Prostate gland (tissue), 2 donors: ENCODE data around the gene CLDND1. TPM values are rescaled to one million over a fixed set of nuclear protein-coding genes. Genes with fewer than 3 reads are reported as not detected.

Source experiments
- DNase-seq: peaks from one replicate; pipeline ENCODE4 v3.0.0-alpha.2; 2019; ENCODE audit warnings: low spot score
- H3K27ac ChIP-seq, 2 donors: fragments of 200-600 bp; sonication (generic); 2 replicates each; pipeline ENCODE4 v1.5.1; 2017 to 2019
- H3K27me3 ChIP-seq: fragments of 200-600 bp; sonication (generic); replicated peaks from 2 replicates; pipeline ENCODE4 v1.5.1; 2019; ENCODE audit not compliant: insufficient read depth
- H3K36me3 ChIP-seq, 2 donors: fragments of 200-600 bp; sonication (generic); 1 replicate in 1 of 2; 2 replicates in 1 of 2; pipeline versions ENCODE4 v1.5.1 to v1.8.1; 2017 to 2019
- H3K4me1 ChIP-seq: fragments of 200-600 bp; sonication (generic); replicated peaks from 2 replicates; pipeline ENCODE4 v1.5.1; 2019
- H3K4me3 ChIP-seq, 2 donors: fragments of 200-600 bp; sonication (generic); 2 replicates each; pipeline ENCODE4 v1.5.1; 2017 to 2019
- H3K9me3 ChIP-seq: fragments of 200-600 bp; sonication (generic); 2 replicates; pipeline ENCODE4 v1.5.1; 2017
- CTCF ChIP-seq, 4 experiments: fragments of 200-600 bp in 2 of 4; fragments of 450-650 bp in 2 of 4; sonication (generic) in 2 of 4; IDR thresholded peaks; 1 replicate in 3 of 4; 2 replicates in 1 of 4; pipeline ENCODE4 v1.5.1; 2016 to 2019; ENCODE audit warnings: antibody characterized with exemption in 4 of 4, mild to moderate bottlenecking in 2 of 4, moderate library complexity in 2 of 4
- POLR2A ChIP-seq: fragments of 450-650 bp; IDR thresholded peaks from one replicate; pipeline ENCODE4 v1.6.1; 2016; ENCODE audit warnings: antibody characterized with exemption, mild to moderate bottlenecking
- POLR2AphosphoS5 ChIP-seq: sonication (generic); formaldehyde crosslinking; IDR thresholded peaks from one replicate; pipeline ENCODE4 v1.6.1; 2017; ENCODE audit warnings: antibody characterized with exemption
- WGBS: methylation state at CpG from one replicate; pipeline ENCODE4 v1.1.5; 2018; 5-methylcytosine and 5-hydroxymethylcytosine counted together
- intact Hi-C: fragments of 100-400 bp; cut with DNase I; formaldehyde crosslinking; loops from one replicate; pipeline ENCODE4 v1.14.2; 2022
- total RNA-seq, 2 donors: library from RNA; depleted of rRNA; stranded (reverse); fragments of >200 nt; gene quantifications; one replicate each; pipeline ENCODE4 v1.1.0, GENCODE V29; 2016

CLDND1 gene
- total RNA-seq, 2 donors from 2014 or later = 71.2 to 113 TPM

- intact Hi-C loops = no loop called here
- Histone ChIP-seq H3K27me3 (no peaks in the 10 kb centered on the region), H3K4me1 (no peaks in the 10 kb centered on the region)
Observed at GRCh38 chr3:98501270-98501669, 21.4 kb downstream of the CLDND1 start.

GRCh38 chr3:98500019-98500418, 22.7 kb downstream of the CLDND1 start:
- Histone ChIP-seq H3K36me3 (no peaks in the 10 kb centered on the region), H3K27ac (no peak overlapping the region), H3K4me1 (no peaks in the 10 kb centered on the region), H3K4me3 (no peak overlapping the region), H3K27me3 (no peaks in the 10 kb centered on the region), H3K9me3 (no peaks in the 10 kb centered on the region)
- WGBS = 90% methylated on average over 4 of the region's 4 CpGs
- TF ChIP-seq CTCF (IDR thresholded peaks at IDR 0.05) (no peak), POLR2AphosphoS5 (no peak), POLR2A (no peak)
- intact Hi-C loops = no loop called here
- DNase-seq = no peak

More at GRCh38 chr3:98501270-98501669, 21.4 kb downstream of the CLDND1 start:
- WGBS = 76% methylated on average over 4 of the region's 4 CpGs
- no peaks in the 10 kb centered on the region for H3K36me3 ChIP-seq
- H3K27ac ChIP-seq = no peak overlapping the region
- DNase-seq = no peak
- TF ChIP-seq POLR2A (no peak), CTCF (IDR thresholded peaks at IDR 0.05) (no peak), POLR2AphosphoS5 (no peak)
- no peak overlapping the region for H3K4me3 ChIP-seq
- H3K9me3 ChIP-seq = no peaks in the 10 kb centered on the region

- TF ChIP-seq POLR2AphosphoS5 (no peak), POLR2A (no peak), CTCF (IDR thresholded peaks at IDR 0.05) (no peak)
- Histone ChIP-seq H3K4me3 (no peak within 1 kb of the TSS), H3K36me3 (no peaks in the 10 kb centered on the region), H3K9me3 (no peaks in the 10 kb centered on the region), H3K4me1 (no peaks in the 10 kb centered on the region), H3K27ac (no peak within 1 kb of the TSS), H3K27me3 (no peaks in the 10 kb centered on the region)
- intact Hi-C loops = no loop called here
- no peak for DNase-seq
- 96% methylated on average over 2 of the region's 2 CpGs for WGBS
Observed at GRCh38 chr3:98497381-98497780, 25.3 kb downstream of the CLDND1 start, which contains the start of gene OR5K2. TSS of gene OR5K2 (plus strand) at chr3:98497681. CDS start at chr3:98497681, 0 bp downstream.

- H3K27me3 ChIP-seq = no peaks in the 10 kb centered on the region
- no peaks in the 10 kb centered on the region for H3K4me1 ChIP-seq
- H3K9me3 ChIP-seq = no peaks in the 10 kb centered on the region
- 76% methylated on average over 3 of the region's 3 CpGs for WGBS
- DNase-seq = no peak
- H3K36me3 ChIP-seq = no peaks in the 10 kb centered on the region
- intact Hi-C loops = no loop called here
- no peak overlapping the region for H3K27ac ChIP-seq
- TF ChIP-seq CTCF (IDR thresholded peaks at IDR 0.05) = no peak
- no peak for TF ChIP-seq POLR2A
- no peak for TF ChIP-seq POLR2AphosphoS5
- H3K4me3 ChIP-seq = no peak overlapping the region
Observed at GRCh38 chr3:98483626-98484025, 39.1 kb downstream of the CLDND1 start.

- H3K4me3 ChIP-seq = no peak overlapping the region
- no peaks in the 10 kb centered on the region for H3K4me1 ChIP-seq
- peak; percentile 11 for DNase-seq
- intact Hi-C loops = no loop called here
- TF ChIP-seq POLR2AphosphoS5 (no peak), POLR2A (no peak), CTCF (IDR thresholded peaks at IDR 0.05) (no peak)
- no peak overlapping the region for H3K27ac ChIP-seq
- WGBS = 39% methylated on average over 3 of the region's 3 CpGs
- H3K27me3 ChIP-seq = no peaks in the 10 kb centered on the region
- no peaks in the 10 kb centered on the region for H3K9me3 ChIP-seq
- H3K36me3 ChIP-seq = no peaks in the 10 kb centered on the region
Observed at GRCh38 chr3:98482717-98483482, 39.8 kb downstream of the CLDND1 start.
